C4-2B (cell line): ENCODE measurements around the gene KCNK13.

Source experiments
- CTCF ChIP-seq: fragments of 450-650 bp; conservative IDR thresholded peaks from 2 replicates; pipeline ENCODE4 v1.5.1; 2017; ENCODE audit warnings: mild to moderate bottlenecking
- ZFX ChIP-seq: fragments of 450-650 bp; IDR thresholded peaks from 2 replicates; pipeline ENCODE4 v1.6.1; 2017

GRCh38 chr14:90034156-90034555 lies 27.6 kb upstream of the KCNK13 start:
- no peak for TF ChIP-seq CTCF
- TF ChIP-seq ZFX = no peak
